ENCODE data around the gene SLC29A3.

The SLC29A3 gene

GRCh38 chr10:71392292-71392691, 73.2 kb downstream of the SLC29A3 start:
- DNase-seq (ENCODE audit: low read depth in 2 of 2): no peak

GRCh38 chr10:71392791-71393781, 74.0 kb downstream of the SLC29A3 start:
- no peak for DNase-seq (ENCODE audit: low read depth in 2 of 2)

- DNase-seq (ENCODE audit: low read depth in 2 of 2): no peak
These were observed 74.9 kb downstream of the SLC29A3 start for GRCh38 chr10:71393841-71394475.

- DNase-seq (ENCODE audit: low read depth in 2 of 2): no peak
These were observed 76.0 kb downstream of the SLC29A3 start for GRCh38 chr10:71394926-71395562.

GRCh38 chr10:71395621-71396020, 76.6 kb downstream of the SLC29A3 start:
- no peak for DNase-seq (ENCODE audit: low read depth in 2 of 2)

- no peak for DNase-seq (ENCODE audit: low read depth in 2 of 2)
These were observed 77.1 kb downstream of the SLC29A3 start for GRCh38 chr10:71396084-71396710.

- no peak for DNase-seq (ENCODE audit: low read depth in 2 of 2)
These were observed 77.7 kb downstream of the SLC29A3 start, which contains the start of gene CDH23 for GRCh38 chr10:71396711-71397295. Gene CDH23 (plus strand): TSS chr10:71396920. CDS start chr10:71439832, 42,912 bp downstream.

GRCh38 chr10:71397296-71398212, 78.5 kb downstream of the SLC29A3 start:
- DNase-seq (ENCODE audit: low read depth in 2 of 2): no peak

- no peak for DNase-seq (ENCODE audit: low read depth in 2 of 2)
These were observed 79.9 kb downstream of the SLC29A3 start for GRCh38 chr10:71398976-71399375.

GRCh38 chr10:71399946-71400345, 80.9 kb downstream of the SLC29A3 start:
- no peak for DNase-seq (ENCODE audit: low read depth in 2 of 2)

- no peak for DNase-seq (ENCODE audit: low read depth in 2 of 2)
These were observed 82.0 kb downstream of the SLC29A3 start for GRCh38 chr10:71401056-71401455.

GRCh38 chr10:71402005-71402404, 82.9 kb downstream of the SLC29A3 start:
- DNase-seq (ENCODE audit: low read depth in 2 of 2): no peak

- DNase-seq (ENCODE audit: low read depth in 2 of 2): no peak
These were observed 85.6 kb downstream of the SLC29A3 start for GRCh38 chr10:71404503-71405295.

GRCh38 chr10:71406878-71407277, 87.8 kb downstream of the SLC29A3 start:
- no peak for DNase-seq (ENCODE audit: low read depth in 2 of 2)

- DNase-seq (ENCODE audit: low read depth in 2 of 2): no peak
These were observed 89.6 kb downstream of the SLC29A3 start for GRCh38 chr10:71408436-71409225.

GRCh38 chr10:71409516-71410104, 90.6 kb downstream of the SLC29A3 start:
- no peak for DNase-seq (ENCODE audit: low read depth in 2 of 2)
